Measurements from ENCODE around the gene ZSWIM7.
"Not testable (repeated sequence)": the region's sequence is repeated elsewhere in the genome, so short reads cannot be mapped to it uniquely, and the experiment has no call there.

The ZSWIM7 gene

GRCh38 chr17:15999974-16000827, 697 bp upstream of the ZSWIM7 start:
- DNase-seq (ENCODE audit: low spot score), result no peak

- DNase-seq (ENCODE audit: low spot score), result no peak
These were observed 1.4 kb downstream of the ZSWIM7 start for GRCh38 chr17:15998031-15998562.

GRCh38 chr17:15996322-15996721, 3.2 kb downstream of the ZSWIM7 start:
- no peak for DNase-seq (ENCODE audit: low spot score)

- no peak for DNase-seq (ENCODE audit: low spot score)
These were observed 17.6 kb downstream of the ZSWIM7 start for GRCh38 chr17:15981646-15982580.

DNA sequence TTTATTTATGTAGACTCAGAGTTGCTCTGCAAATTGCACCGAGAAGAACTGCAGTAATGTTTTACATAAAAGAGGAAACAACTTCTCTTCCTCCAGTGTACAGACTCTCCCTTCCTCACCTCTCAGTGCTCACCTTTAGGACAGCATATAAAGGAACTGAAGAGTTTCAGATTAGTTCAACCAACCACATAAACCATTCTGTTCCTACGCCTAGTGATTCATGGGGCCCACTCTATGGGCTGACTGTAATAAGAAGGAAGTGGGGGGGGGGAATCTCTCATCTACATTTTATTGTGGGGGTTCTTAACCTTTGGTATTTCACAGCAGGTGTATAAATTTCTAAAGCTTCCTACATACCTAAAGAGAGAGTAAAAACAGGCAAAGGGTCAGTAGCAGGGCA, 18.3 kb downstream of the ZSWIM7 start:
- peak; percentile 41 for DNase-seq (ENCODE audit: low spot score)

GRCh38 chr17:15979013-15979412, 20.5 kb downstream of the ZSWIM7 start:
- DNase-seq (ENCODE audit: low spot score), result not testable (repeated sequence)

- no peak for DNase-seq (ENCODE audit: low spot score)
These were observed 20.9 kb downstream of the ZSWIM7 start for GRCh38 chr17:15978606-15979005.

GRCh38 chr17:15977894-15978293, 21.6 kb downstream of the ZSWIM7 start:
- DNase-seq (ENCODE audit: low spot score), result no peak

GRCh38 chr17:15973834-15974233, 25.7 kb downstream of the ZSWIM7 start:
- no peak for DNase-seq (ENCODE audit: low spot score)

DNA sequence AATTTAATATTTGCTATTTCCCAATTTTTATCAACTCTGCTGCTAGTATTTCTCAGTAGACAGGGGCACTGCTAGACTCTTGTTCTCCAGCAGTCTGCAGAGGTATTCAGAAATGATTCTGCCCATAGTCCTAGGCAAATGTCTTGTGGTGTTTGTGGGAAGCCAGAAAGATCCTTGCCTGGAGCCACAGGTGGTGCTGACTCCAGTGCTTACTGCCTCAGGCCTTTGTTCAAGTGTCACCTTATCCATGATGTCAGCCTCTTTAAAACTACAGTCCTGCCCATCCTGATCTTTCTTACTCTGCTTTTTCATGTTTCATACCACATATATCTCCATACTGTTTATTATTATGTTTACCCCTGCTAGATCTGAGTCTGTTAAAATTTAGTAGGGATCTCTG, 26.5 kb downstream of the ZSWIM7 start:
- no peak for DNase-seq (ENCODE audit: low spot score)

GRCh38 chr17:15972497-15972951, 27.0 kb downstream of the ZSWIM7 start:
- DNase-seq (ENCODE audit: low spot score), result no peak

DNA sequence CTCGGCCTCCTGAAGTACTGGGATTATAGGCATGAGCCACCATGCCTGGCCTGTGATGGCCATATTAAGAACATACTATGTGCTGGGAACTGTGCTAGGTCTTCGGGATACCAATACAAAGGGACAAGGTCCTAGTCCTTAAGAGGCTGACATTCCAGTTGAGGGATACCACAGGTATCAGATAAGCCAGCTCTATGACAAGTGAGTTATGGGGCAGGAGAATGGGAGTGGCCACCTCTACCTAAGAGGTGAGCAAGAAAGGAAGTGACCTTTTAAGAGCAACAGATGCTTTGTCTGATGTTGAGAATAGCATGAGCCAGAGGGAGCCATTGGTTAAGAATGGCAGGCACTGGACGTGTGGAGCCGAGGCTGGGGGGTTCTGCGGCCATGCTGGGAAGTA, 27.6 kb downstream of the ZSWIM7 start:
- no peak for DNase-seq (ENCODE audit: low spot score)

DNA sequence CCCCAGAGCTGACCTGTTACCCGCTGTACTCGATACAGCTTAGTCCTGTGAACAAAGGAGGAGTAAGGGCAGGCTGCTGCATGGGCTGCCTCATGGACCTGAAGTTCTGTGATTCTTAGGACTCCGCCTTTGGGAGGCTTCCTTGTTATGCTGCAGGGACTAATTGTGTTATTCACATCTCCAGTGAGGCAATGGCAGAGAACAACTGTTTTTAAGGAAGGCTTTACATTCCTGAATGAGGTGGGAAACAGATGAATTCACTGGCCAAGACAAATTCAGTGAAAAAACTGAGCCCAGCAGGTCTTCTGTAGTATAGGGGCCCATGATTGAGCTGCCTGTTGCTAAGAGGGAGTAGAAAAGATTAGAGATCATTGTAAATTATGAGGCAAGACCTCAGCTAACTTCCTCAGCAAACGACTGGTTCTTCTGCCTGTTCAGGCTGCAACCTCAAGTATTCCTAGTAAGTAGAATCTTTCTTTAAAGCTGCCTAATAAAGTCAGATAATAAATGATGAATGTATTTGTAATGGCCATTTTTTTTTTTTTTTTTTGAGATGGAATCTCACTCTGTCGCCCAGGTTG, 28.3 kb downstream of the ZSWIM7 start:
- DNase-seq (ENCODE audit: low spot score), result no peak

- no peak for DNase-seq (ENCODE audit: low spot score)
These were observed 29.0 kb downstream of the ZSWIM7 start for GRCh38 chr17:15970500-15970899.

DNA sequence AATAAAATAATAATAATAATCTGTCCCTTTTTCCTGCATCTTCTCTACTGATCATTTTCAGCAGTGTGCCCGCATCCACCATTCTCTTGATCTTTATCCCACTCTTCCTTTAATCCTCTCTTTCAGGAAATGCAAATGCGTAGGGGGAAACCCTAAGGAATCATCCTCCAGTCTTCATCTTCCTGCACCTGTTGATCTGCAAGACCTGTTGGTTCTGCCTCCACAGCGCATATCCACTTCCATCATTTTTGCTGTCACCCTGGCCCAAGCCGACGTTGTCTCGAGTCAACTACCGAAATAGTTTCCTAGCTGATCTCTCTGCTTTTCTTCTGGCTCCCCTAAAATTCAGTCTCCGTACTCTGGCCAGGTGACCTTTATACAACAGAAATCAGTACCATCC, 30.0 kb downstream of the ZSWIM7 start:
- DNase-seq (ENCODE audit: low spot score), result no peak

- no peak for DNase-seq (ENCODE audit: low spot score)
These were observed 31.7 kb downstream of the ZSWIM7 start for GRCh38 chr17:15967706-15968399.

DNA sequence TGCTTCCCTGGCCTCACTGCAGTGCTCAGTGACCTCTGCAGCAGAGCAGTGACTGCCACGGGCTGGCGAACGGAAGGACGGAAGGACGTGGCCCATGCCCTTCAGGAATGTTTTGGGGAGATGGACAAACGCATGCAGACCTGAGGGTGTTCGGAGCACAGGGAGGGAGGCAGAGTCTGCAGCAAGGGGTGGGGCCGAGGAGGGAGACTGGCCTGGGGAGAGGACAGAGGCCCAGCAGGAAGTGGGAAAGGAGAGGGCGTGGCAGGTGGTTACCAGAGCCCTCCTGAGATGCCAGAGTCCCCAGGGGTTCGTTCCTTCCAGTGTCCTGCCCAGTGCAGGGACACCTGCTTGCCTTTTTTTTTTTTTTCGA, 32.6 kb downstream of the ZSWIM7 start:
- peak; percentile 90 for DNase-seq (ENCODE audit: low spot score)

DNA sequence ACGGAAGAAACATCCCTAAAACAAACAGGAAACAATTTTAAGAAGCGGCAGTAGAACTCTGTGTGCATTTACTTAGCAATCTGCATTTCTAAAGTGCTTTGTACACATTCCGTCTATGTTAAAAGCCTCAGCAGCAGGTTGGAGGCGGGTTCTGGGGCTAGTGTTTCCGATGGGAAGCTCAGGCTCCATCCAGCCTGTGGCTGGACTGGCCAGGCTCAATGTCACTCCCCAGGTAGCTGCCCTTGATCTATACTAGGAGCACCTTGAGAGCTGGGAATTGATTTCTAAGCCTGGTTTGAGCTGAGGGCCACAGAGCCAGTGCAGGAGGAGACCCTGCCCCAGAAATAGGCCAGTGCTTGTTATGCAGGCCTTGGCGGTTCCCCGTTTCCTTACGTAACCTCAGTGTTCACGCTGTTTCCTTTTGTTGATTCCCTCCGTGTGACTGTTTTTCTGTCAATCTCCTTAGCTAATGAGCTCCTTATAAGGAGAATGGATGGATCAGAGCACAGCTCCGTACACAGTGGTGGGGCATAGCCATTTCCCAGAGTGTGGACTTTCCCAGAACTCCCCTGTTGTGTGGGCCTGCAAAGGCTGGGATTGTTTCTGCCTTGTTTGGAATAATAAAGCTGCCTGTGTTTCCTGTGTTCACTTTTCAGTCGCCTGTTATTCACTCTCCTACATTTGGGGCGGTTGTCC, 33.2 kb downstream of the ZSWIM7 start:
- no peak for DNase-seq (ENCODE audit: low spot score)

DNA sequence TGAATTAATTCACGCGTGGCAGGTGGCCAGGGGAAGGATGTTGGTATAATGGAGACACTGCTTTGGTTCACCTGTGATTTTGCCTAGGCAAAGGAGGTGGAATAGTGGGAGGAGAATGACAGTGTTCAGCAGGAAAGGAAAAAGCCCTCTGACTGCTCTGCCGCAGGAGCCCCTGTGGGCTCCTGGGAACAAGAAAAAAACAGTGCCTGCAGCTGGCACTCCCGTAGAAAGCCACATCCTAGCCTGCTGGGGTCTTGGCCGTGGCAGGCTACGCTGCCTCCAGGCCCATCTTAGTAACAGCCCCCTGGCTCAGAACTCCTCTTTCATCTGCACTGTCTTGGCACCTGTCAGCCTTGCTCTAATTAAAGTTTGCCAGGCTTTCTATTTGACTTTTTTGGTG, 34.0 kb downstream of the ZSWIM7 start:
- DNase-seq (ENCODE audit: low spot score), result no peak

DNA sequence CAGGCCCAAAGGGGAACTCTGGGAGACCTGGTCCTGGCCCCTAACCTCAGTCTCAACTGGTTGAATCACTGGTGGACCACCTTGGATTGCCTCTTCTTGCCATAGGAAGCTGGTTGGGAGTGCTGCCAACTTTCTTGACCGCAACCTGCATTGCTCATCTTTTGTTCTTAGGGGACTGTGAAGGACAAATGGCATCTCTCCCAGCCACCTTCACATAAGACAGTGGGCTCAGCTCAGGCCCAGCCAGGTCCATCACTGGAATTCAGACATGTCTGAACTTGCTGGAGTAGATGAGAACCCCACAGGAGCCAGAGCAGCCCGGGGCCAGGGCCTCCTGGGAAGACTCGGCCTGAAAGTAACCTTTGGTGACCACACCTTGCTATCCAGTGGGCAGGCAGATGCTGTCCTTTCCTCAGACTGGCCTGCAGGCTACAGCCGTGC, 35.8 kb downstream of the ZSWIM7 start:
- DNase-seq (ENCODE audit: low spot score), result peak; percentile 75

GRCh38 chr17:15958484-15958854, 41.0 kb downstream of the ZSWIM7 start:
- no peak for DNase-seq (ENCODE audit: low spot score)
